Hepatocyte (in vitro differentiated cells): ENCODE results near the gene RUNX3. TPM values are rescaled to one million over a fixed set of nuclear protein-coding genes. Genes with fewer than 3 reads are reported as not detected.

ENCODE experiments used
- DNase-seq: peaks from one replicate; pipeline ENCODE4 v3.0.0-alpha.2; 2016; ENCODE audit warnings: low spot score
- H2AFZ ChIP-seq: fragments of 200-600 bp; sonication (generic); 2 replicates; pipeline ENCODE4 v1.6.0; 2016; ENCODE audit warnings: antibody characterized with exemption, mild to moderate bottlenecking
- H3K27ac ChIP-seq: fragments of 200-600 bp; sonication (generic); 2 replicates; pipeline ENCODE4 v1.5.1; 2016; ENCODE audit warnings: mild to moderate bottlenecking
- H3K27me3 ChIP-seq: fragments of 200-600 bp; sonication (generic); 2 replicates; pipeline ENCODE4 v1.6.1; 2016
- H3K36me3 ChIP-seq: fragments of 200-600 bp; sonication (generic); replicated peaks from 2 replicates; pipeline ENCODE4 v1.5.1; 2016; ENCODE audit warnings: low read depth; ENCODE audit not compliant: insufficient read depth
- H3K4me1 ChIP-seq: fragments of 200-600 bp; sonication (generic); 2 replicates; pipeline ENCODE4 v1.5.1; 2016; ENCODE audit warnings: mild to moderate bottlenecking, moderate library complexity; ENCODE audit not compliant: insufficient read depth
- H3K4me2 ChIP-seq: fragments of 200-600 bp; sonication (generic); 2 replicates; pipeline ENCODE4 v1.6.0; 2016
- H3K4me3 ChIP-seq: fragments of 200-600 bp; sonication (generic); 2 replicates; pipeline ENCODE4 v1.5.1; 2016; ENCODE audit warnings: mild to moderate bottlenecking
- H3K79me2 ChIP-seq: fragments of 200-600 bp; sonication (generic); 2 replicates; pipeline ENCODE4 v1.6.0; 2017; ENCODE audit warnings: mild to moderate bottlenecking
- H3K9me2 ChIP-seq: fragments of 200-600 bp; sonication (generic); replicated peaks from 2 replicates; pipeline ENCODE4 v1.6.0; 2017; ENCODE audit warnings: mild to moderate bottlenecking; ENCODE audit not compliant: insufficient read depth
- H3K9me3 ChIP-seq: fragments of 200-600 bp; sonication (generic); 2 replicates; pipeline ENCODE4 v1.5.1; 2016; ENCODE audit warnings: low read depth, mild to moderate bottlenecking
- H4K20me1 ChIP-seq: fragments of 200-600 bp; sonication (generic); 2 replicates; pipeline ENCODE4 v1.6.0; 2016; ENCODE audit warnings: mild to moderate bottlenecking; ENCODE audit not compliant: insufficient read depth, poor library complexity, severe bottlenecking
- CTCF ChIP-seq: fragments of 200-600 bp; sonication (generic); IDR thresholded peaks from 2 replicates; pipeline ENCODE4 v1.5.1; 2016; ENCODE audit warnings: antibody characterized with exemption, mild to moderate bottlenecking; ENCODE audit not compliant: poor library complexity
- EZH2 ChIP-seq: fragments of 200-600 bp; sonication (generic); IDR thresholded peaks from 2 replicates; pipeline ENCODE4 v1.6.1; 2016; ENCODE audit warnings: antibody characterized with exemption, mild to moderate bottlenecking, borderline replicate concordance
- EZH2phosphoT487 ChIP-seq: fragments of 200-600 bp; sonication (generic); IDR thresholded peaks from one replicate; pipeline ENCODE4 v1.6.1; 2018; ENCODE audit warnings: antibody characterized with exemption, mild to moderate bottlenecking, low read depth, moderate library complexity; ENCODE audit not compliant: unreplicated experiment, severe bottlenecking
- WGBS: methylation state at CpG from one replicate; pipeline ENCODE4 v1.1.6; 2016; ENCODE audit warnings: low lambda C conversion rate; ENCODE audit errors: missing lambda C conversion rate; 5-methylcytosine and 5-hydroxymethylcytosine counted together
- polyA plus RNA-seq: library from polyadenylated mRNA; unstranded; fragments of >200 nt; fragmentation: Nextera tagmentation; extraction: Ambion mirVana; gene quantifications from 2 replicates; pipeline ENCODE4 v1.2.1, GENCODE V29; 2016
- total RNA-seq: library from RNA; depleted of rRNA; stranded (reverse); fragments of >200 nt; gene quantifications from 2 replicates; pipeline ENCODE4 v1.2.3, GENCODE V29; 2014

The RUNX3 gene
- total and polyA plus RNA-seq, 2 experiments from 2014 or later = 0.13 to 0.16 TPM

GRCh38 chr1:24884751-24885150, 45.3 kb downstream of the RUNX3 start:
- no peak for DNase-seq
- no peaks in the 10 kb centered on the region for H3K4me1 ChIP-seq
- H3K9me2 ChIP-seq = no peaks in the 10 kb centered on the region
- no peak overlapping the region for H3K27ac ChIP-seq
- H3K4me2 ChIP-seq = no peak overlapping the region
- peaks cover 4% of the 10 kb centered on the region for H3K9me3 ChIP-seq
- H3K36me3 ChIP-seq = no peaks in the 10 kb centered on the region
- no peaks in the 10 kb centered on the region for H3K27me3 ChIP-seq
- no peak overlapping the region for H2AFZ ChIP-seq
- H3K4me3 ChIP-seq = no peak overlapping the region
- no peaks in the 10 kb centered on the region for H4K20me1 ChIP-seq
- TF ChIP-seq CTCF (no peak), EZH2 (no peak), EZH2phosphoT487 (no peak)
- no peaks in the 10 kb centered on the region for H3K79me2 ChIP-seq

- 45% methylated on average over 1 of the region's 1 CpG for WGBS
- Histone ChIP-seq H3K9me2 (no peaks in the 10 kb centered on the region), H2AFZ (no peak overlapping the region), H3K9me3 (peaks cover 4% of the 10 kb centered on the region), H3K27me3 (no peaks in the 10 kb centered on the region), H3K4me2 (no peak overlapping the region), H3K27ac (no peak overlapping the region), H4K20me1 (no peaks in the 10 kb centered on the region), H3K4me1 (no peaks in the 10 kb centered on the region), H3K36me3 (no peaks in the 10 kb centered on the region), H3K79me2 (no peaks in the 10 kb centered on the region), H3K4me3 (no peak overlapping the region)
- DNase-seq = no peak
- no peak for TF ChIP-seq EZH2phosphoT487
- no peak for TF ChIP-seq CTCF
- no peak for TF ChIP-seq EZH2
These were observed 49.0 kb downstream of the RUNX3 start for GRCh38 chr1:24881034-24881433.

GRCh38 chr1:24878775-24879742, 51.0 kb downstream of the RUNX3 start:
- H3K4me3 ChIP-seq = no peak overlapping the region
- H2AFZ ChIP-seq = no peak overlapping the region
- DNase-seq = no peak
- no peaks in the 10 kb centered on the region for H3K36me3 ChIP-seq
- H3K9me2 ChIP-seq = no peaks in the 10 kb centered on the region
- H3K9me3 ChIP-seq = peaks cover 4% of the 10 kb centered on the region
- no peaks in the 10 kb centered on the region for H3K4me1 ChIP-seq
- no peak overlapping the region for H3K4me2 ChIP-seq
- TF ChIP-seq EZH2phosphoT487 (no peak), EZH2 (no peak), CTCF (no peak)
- WGBS = 77% methylated on average over 7 of the region's 7 CpGs
- no peaks in the 10 kb centered on the region for H4K20me1 ChIP-seq
- no peaks in the 10 kb centered on the region for H3K27me3 ChIP-seq
- no peaks in the 10 kb centered on the region for H3K79me2 ChIP-seq
- H3K27ac ChIP-seq = no peak overlapping the region
